ENCODE data around the gene LPO.

DNA sequence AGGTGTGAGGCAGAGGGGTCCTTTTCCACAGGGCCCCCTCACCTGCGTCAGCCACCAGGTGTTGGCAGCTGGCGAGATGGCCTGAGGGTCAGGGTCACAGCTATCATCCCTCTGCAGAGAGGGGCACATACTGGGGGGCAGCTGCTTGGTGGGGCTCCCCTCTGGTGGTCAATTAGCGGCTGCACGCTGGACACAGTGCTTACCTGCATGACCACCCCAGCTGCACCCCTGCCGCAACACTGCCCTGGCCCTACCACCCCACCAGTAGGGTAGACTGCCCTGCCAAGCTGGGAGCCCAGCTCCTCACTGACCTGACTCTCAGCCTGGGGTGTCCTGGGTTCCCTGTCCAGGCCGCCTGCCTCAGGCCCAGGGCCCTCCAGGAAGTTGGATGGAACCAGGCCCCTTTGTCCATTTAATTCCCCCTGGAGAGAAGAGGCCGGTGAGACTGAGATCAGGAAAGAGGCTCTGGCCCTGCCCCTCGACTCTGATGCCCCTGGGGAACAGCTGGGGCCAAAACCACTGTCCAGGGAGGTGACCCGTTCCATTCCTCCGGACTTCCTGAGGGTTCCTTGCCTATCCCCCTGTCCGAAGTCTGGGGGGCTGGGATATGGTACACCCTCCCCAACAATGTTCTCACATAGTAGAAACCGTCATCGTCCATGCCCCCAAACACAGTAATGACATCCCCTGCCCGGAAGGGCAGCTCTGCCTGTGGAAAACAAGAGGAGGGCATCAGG is 66.5 kb downstream of the LPO start:
- TF ChIP-seq, protein P1, sequence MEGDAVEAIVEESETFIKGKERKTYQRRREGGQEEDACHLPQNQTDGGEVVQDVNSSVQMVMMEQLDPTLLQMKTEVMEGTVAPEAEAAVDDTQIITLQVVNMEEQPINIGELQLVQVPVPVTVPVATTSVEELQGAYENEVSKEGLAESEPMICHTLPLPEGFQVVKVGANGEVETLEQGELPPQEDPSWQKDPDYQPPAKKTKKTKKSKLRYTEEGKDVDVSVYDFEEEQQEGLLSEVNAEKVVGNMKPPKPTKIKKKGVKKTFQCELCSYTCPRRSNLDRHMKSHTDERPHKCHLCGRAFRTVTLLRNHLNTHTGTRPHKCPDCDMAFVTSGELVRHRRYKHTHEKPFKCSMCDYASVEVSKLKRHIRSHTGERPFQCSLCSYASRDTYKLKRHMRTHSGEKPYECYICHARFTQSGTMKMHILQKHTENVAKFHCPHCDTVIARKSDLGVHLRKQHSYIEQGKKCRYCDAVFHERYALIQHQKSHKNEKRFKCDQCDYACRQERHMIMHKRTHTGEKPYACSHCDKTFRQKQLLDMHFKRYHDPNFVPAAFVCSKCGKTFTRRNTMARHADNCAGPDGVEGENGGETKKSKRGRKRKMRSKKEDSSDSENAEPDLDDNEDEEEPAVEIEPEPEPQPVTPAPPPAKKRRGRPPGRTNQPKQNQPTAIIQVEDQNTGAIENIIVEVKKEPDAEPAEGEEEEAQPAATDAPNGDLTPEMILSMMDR (conservative IDR thresholded peaks at IDR 0.05), result no peak
- TF ChIP-seq ZFX (IDR thresholded peaks at IDR 0.05), result no peak

Measured in C4-2B (cell line).